Stomach (tissue), 9 donors: Measurements from ENCODE around the gene CFAP54. TPM values are rescaled to one million over a fixed set of nuclear protein-coding genes. Genes with fewer than 3 reads are reported as not detected.

Experiments
- DNase-seq, 2 donors: peaks; one replicate each; pipeline versions ENCODE4 v3.0.0 to v3.0.0-alpha.2; 2013 to 2019
- H3K27ac ChIP-seq, 5 donors: fragments of 200-600 bp in 4 of 5; sonication (generic) in 4 of 5; one replicate each; pipeline ENCODE4 v1.5.1; 2013 to 2019; ENCODE audit warnings: mild to moderate bottlenecking in 1 of 5, moderate library complexity in 1 of 5
- H3K27me3 ChIP-seq, 3 donors: fragments of 200-600 bp; sonication (generic); one replicate each; pipeline ENCODE4 v1.5.1; 2017 to 2019; ENCODE audit warnings: mixed run types in 1 of 3
- H3K36me3 ChIP-seq, 4 donors: fragments of 200-600 bp; sonication (generic); 1 replicate in 3 of 4; 2 replicates in 1 of 4; pipeline ENCODE4 v1.5.1; 2016 to 2019
- H3K4me1 ChIP-seq, 4 donors: fragments of 200-600 bp; sonication (generic); one replicate each; pipeline ENCODE4 v1.5.1; 2016 to 2019
- H3K4me3 ChIP-seq, 4 donors: fragments of 200-600 bp; sonication (generic) in 3 of 4; one replicate each; pipeline ENCODE4 v1.5.1; 2016 to 2019; ENCODE audit warnings: mild to moderate bottlenecking in 1 of 4
- H3K9me3 ChIP-seq, 4 donors: fragments of 200-600 bp; sonication (generic); one replicate each; pipeline ENCODE4 v1.5.1; 2016 to 2019
- CTCF ChIP-seq, 7 experiments: fragments of 450-650 bp in 4 of 7; fragments of 200-600 bp in 3 of 7; sonication (generic) in 3 of 7; IDR thresholded peaks; one replicate each; pipeline ENCODE4 v1.5.1; 2016 to 2019; ENCODE audit warnings: antibody characterized with exemption in 7 of 7, control low read depth in 2 of 7, mild to moderate bottlenecking in 1 of 7
- EP300 ChIP-seq: sonication (generic); formaldehyde crosslinking; IDR thresholded peaks from one replicate; pipeline ENCODE4 v1.6.1; 2017; ENCODE audit warnings: antibody characterized with exemption
- POLR2A ChIP-seq, 4 donors: fragments of 450-650 bp; IDR thresholded peaks; one replicate each; pipeline ENCODE4 v1.6.1; 2016; ENCODE audit warnings: antibody characterized with exemption in 4 of 4, control low read depth in 2 of 4, mild to moderate bottlenecking in 1 of 4, moderate library complexity in 1 of 4
- POLR2AphosphoS5 ChIP-seq, 3 donors: sonication (generic); formaldehyde crosslinking; IDR thresholded peaks; one replicate each; pipeline ENCODE4 v1.6.1; 2016; ENCODE audit warnings: antibody characterized with exemption in 3 of 3
- WGBS, 5 donors: extraction: QIAGEN DNeasy Blood & Tissue Kit in 3 of 5; methylation state at CpG; one replicate each; pipeline versions ENCODE4 v1.1.5 to v1.1.7; 2013 to 2018; 5-methylcytosine and 5-hydroxymethylcytosine counted together
- intact Hi-C: fragments of 100-400 bp; cut with DNase I; formaldehyde crosslinking; loops from one replicate; pipeline ENCODE4 v1.15.1; 2023; ENCODE audit warnings: low total_unique reads
- polyA plus RNA-seq, 3 donors: library from polyadenylated mRNA; stranded (reverse); fragments of 200-250 nt; gene quantifications; one replicate each; pipeline ENCODE4 v1.2.3, GENCODE V29; 2013
- total RNA-seq, 5 donors: library from RNA; depleted of rRNA; stranded (reverse); fragments of >200 nt; gene quantifications; one replicate each; pipeline versions ENCODE4 v1.1.0 to v1.2.3, GENCODE V29; 2014 to 2016
- donor health status: healthy with polysubstance abuse.
- donor health status: Bipolar disorder and iron deficiency.
- donor health status: healthy.

The CFAP54 gene
- total and polyA plus RNA-seq, 8 donors: 0.08 to 36.6 (median 3.0) TPM; not detected in 2

GRCh38 chr12:96883571-96883970, 394.2 kb downstream of the CFAP54 start:
- H3K36me3 ChIP-seq: no peaks in the 10 kb centered on the region
- no peak for TF ChIP-seq CTCF (IDR thresholded peaks at IDR 0.05)
- TF ChIP-seq EP300: no peak
- no peak for TF ChIP-seq POLR2A (IDR thresholded peaks at IDR 0.05)
- TF ChIP-seq POLR2AphosphoS5 (IDR thresholded peaks at IDR 0.05): no peak
- no peak overlapping the region for H3K4me3 ChIP-seq
- no peak overlapping the region for H3K27ac ChIP-seq
- DNase-seq: no peak
- intact Hi-C loops: no loop called here
- no peaks in the 10 kb centered on the region for H3K27me3 ChIP-seq
- 80 to 90% (median 89%) methylated on average over 4 of the region's 4 CpGs for WGBS, 5 donors
- peaks cover 0 to 8% (median 0%) of the 10 kb centered on the region in 4 donors for H3K4me1 ChIP-seq
- H3K9me3 ChIP-seq: no peaks in the 10 kb centered on the region

GRCh38 chr12:96886998-96887677, 397.8 kb downstream of the CFAP54 start:
- peak; percentile 48 to 92 for DNase-seq
- H3K27ac ChIP-seq: no peak overlapping the region
- 27 to 48% (median 38%) methylated on average over 4 of the region's 4 CpGs for WGBS, 5 donors

GRCh38 chr12:96889273-96889933, 400.0 kb downstream of the CFAP54 start:
- Histone ChIP-seq H3K4me3 (no peak overlapping the region), H3K9me3 (no peaks in the 10 kb centered on the region), H3K27me3 (no peaks in the 10 kb centered on the region), H3K27ac (no peak overlapping the region), H3K36me3 (no peaks in the 10 kb centered on the region), H3K4me1 (peaks cover 0 to 8% (median 0%) of the 10 kb centered on the region in 4 donors)
- TF ChIP-seq CTCF (IDR thresholded peaks at IDR 0.05): no peak
- TF ChIP-seq EP300: no peak
- no peak for TF ChIP-seq POLR2AphosphoS5 (IDR thresholded peaks at IDR 0.05)
- TF ChIP-seq POLR2A (IDR thresholded peaks at IDR 0.05): no peak
- no peak for DNase-seq
- intact Hi-C loops: no loop called here
- WGBS, 5 donors: 41 to 44% (median 41%) methylated on average over 5 of the region's 5 CpGs

More at GRCh38 chr12:96886998-96887677, 397.8 kb downstream of the CFAP54 start:
- Histone ChIP-seq H3K4me3 (no peak overlapping the region), H3K36me3 (no peaks in the 10 kb centered on the region), H3K4me1 (peaks cover 0 to 8% (median 0%) of the 10 kb centered on the region in 4 donors), H3K27me3 (no peaks in the 10 kb centered on the region), H3K9me3 (no peaks in the 10 kb centered on the region)
- intact Hi-C loops: no loop called here
- TF ChIP-seq CTCF (IDR thresholded peaks at IDR 0.05) (no peak), POLR2A (IDR thresholded peaks at IDR 0.05) (no peak), POLR2AphosphoS5 (IDR thresholded peaks at IDR 0.05) (no peak), EP300 (no peak)

GRCh38 chr12:96890331-96890730, 401.0 kb downstream of the CFAP54 start:
- intact Hi-C loops: no loop called here
- Histone ChIP-seq H3K27me3 (no peaks in the 10 kb centered on the region), H3K9me3 (no peaks in the 10 kb centered on the region), H3K4me3 (no peak overlapping the region), H3K27ac (no peak overlapping the region), H3K36me3 (no peaks in the 10 kb centered on the region), H3K4me1 (peaks cover 0 to 8% (median 0%) of the 10 kb centered on the region in 4 donors)
- no peak for TF ChIP-seq POLR2A (IDR thresholded peaks at IDR 0.05)
- TF ChIP-seq CTCF (IDR thresholded peaks at IDR 0.05): no peak
- no peak for TF ChIP-seq EP300
- no peak for TF ChIP-seq POLR2AphosphoS5 (IDR thresholded peaks at IDR 0.05)
- DNase-seq: no peak
- 84 to 94% (median 87%) methylated on average over 2 of the region's 2 CpGs for WGBS, 5 donors
